Right ventricle myocardium superior (tissue), 1 donor: ENCODE results near the gene SIRT6. TPM values are rescaled to one million over a fixed set of nuclear protein-coding genes. Genes with fewer than 3 reads are reported as not detected.
"Not testable (repeated sequence)": the region's sequence is repeated elsewhere in the genome, so short reads cannot be mapped to it uniquely, and the experiment has no call there.

Source experiments
- ATAC-seq: fragments of 200-7000 bp; cut with Tn5 transposase; one replicate; pipeline ENCODE4 v1.9.1; 2020; ENCODE audit warnings: mild to moderate bottlenecking; ENCODE audit not compliant: poor library complexity
- DNase-seq: peaks from one replicate; pipeline ENCODE4 v3.0.0-alpha.2; 2020
- intact Hi-C: fragments of 100-400 bp; cut with DNase I; formaldehyde crosslinking; loops from one replicate; pipeline ENCODE4 v1.11.2; 2022
- total RNA-seq: library from RNA; stranded (reverse); fragmentation: NEBNext Ultra II Directional; extraction: Animal tissue kit (Norgen Biotek cat#: 25700); gene quantifications from one replicate; pipeline ENCODE4 v1.2.1, GENCODE V29; 2021
- donor health status: DM: no; HTN: yes; CAD: no; lungs with severe emphysema.

Gene SIRT6
- total RNA-seq, 1 donor from 2014 or later, result 9.4 TPM

DNA sequence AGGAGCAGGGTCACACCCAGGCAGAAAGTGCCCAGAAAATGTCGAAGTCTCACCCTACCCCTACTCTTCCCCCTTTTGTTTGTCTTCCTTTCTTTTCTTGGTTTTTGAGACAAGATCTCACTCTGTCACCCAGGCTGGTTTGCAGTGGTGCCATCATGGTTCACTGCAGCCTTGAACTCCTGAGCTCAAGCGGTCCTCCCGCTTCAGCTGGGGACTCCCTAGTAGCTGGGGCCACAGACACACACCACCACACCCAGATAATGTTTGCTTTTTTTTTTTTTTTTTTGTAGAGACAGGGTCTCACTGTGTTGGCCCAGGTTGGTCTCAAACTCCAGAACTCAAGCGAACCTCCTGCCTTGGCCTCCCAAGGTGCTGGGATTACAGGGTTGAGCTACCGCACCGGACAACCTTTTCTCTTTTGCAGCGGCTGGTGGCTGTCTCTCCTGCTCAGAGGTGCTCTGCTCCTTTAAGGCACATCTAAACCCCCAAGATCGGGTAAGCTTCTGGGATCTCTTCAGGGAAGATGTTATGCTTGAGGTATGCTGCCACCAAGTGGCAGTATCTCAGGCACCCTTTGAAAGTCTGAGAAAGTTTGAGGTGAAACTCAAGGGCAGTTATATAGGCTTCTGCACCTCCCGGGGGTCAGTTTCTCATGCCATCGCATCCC is 24.6 kb upstream of the SIRT6 start:
- ATAC-seq (no peak), DNase-seq (no peak)
- intact Hi-C loops, result loop anchor here (5.0 kb wide), 1 partner anchor 220 kb away; the partner anchor contains the start of gene EEF2

DNA sequence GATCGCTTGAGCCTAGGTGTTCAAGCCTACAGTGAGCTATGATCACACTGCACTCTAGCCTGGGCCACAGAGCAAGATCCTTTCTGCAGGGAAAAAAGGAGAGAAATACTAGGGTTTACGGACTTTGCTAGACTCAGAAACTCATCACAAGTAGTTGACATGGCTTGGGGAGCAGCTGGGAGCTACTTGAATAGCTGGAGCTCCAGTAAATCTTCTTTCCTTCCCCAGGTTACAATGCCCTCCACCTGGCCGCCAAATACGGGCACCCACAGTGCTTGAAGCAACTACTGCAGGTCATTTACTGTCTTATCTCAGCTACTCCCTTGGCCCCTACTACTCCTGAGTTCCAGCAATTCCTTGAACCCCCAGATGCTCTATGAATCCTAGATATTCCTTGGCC is 19.4 kb upstream of the SIRT6 start:
- intact Hi-C loops, result no loop called here
- DNase-seq, result no peak
- no peak for ATAC-seq

DNA sequence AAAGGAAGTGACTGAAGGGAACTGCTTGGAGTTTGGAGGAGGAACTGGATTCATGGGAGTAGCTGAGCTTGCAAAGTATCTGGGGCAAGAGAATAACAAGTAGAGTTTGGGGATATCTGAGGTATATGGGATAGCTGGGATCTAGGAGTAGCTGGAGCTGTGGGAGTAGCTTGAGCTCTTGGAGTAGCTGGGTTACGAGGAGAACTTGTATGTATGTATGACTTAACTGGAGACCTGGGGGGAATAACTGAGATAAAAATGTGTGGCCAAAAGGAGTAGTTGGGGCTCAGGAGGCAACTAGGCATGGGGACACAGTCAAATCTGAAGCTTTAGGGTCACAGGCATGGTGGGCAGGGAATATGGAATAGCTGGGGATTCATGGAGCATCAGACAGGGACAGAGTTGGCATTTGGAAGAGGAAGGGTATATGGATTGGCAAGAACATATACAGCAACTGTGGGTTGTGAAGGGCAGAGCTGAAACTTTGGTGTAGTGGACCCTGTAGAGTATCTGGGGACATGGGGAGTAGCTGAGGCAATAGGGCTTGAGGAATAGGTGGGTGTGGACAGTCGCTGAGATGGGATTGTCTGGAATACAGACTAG is 18.7 kb upstream of the SIRT6 start:
- intact Hi-C loops, result no loop called here
- no peak for ATAC-seq

DNA sequence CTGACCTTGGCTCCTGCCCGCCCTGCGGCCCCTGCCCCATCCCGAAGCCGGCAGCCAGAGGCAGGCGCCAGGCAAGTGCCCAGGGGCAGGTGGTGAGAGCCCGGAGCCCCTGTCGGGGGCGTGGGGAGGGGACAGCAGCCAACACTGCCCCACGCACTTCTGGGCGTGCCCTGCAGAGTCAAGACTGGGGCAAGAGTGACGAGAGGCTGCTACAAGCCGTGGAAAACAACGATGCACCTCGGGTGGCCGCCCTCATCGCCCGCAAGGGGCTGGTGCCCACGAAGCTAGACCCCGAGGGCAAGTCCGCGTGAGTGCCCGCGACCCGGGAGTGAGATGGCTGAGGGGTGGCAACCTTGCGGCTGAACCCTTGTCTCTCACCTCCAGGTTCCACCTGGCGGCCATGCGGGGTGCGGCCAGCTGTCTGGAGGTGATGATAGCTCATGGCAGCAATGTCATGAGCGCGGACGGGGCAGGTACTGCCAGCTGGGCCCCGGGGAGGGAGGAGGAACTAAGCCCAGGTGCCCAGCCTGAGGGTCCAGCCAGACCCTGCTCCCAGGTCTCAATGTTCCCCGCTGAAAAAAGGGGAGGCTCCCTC is 17.4 kb upstream of the SIRT6 start:
- intact Hi-C loops, result no loop called here
- DNase-seq (no peak), ATAC-seq (no peak)

More for the DNA sequence above, 18.7 kb upstream of the SIRT6 start:
- no peak for DNase-seq

DNA sequence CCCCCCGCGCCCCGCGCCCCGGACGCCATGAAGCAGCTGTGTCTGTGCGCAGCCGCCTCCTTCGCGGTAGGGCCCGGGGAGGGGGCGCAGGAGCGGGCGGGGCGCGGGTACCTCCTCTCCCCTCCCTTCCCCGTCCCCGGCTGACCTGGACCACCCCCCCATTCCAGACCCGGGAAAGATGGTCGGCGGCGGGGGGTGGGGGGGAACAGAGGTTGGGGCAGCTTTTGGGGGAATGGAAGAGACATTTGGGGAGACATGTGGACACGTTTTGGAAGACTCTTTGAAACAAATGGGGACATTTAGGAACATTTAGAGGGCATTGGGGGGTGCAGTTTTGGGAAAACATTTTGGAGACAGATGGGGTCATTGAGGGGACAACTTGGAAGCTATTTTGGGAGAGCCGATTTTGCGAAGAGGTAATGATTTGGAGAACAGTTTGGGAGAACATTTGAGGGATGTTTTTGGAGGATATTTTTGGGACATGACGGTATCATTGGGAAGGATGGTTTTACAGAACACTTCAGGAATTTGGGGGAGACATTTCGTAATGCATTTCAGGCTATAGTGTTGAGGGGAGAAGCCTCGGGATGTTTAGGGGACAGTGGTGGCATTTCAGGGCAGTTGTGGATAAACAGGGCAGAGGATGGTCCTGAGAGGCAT is 16.2 kb upstream of the SIRT6 start:
- ATAC-seq, result no peak
- DNase-seq, result no peak
- intact Hi-C loops, result no loop called here

DNA sequence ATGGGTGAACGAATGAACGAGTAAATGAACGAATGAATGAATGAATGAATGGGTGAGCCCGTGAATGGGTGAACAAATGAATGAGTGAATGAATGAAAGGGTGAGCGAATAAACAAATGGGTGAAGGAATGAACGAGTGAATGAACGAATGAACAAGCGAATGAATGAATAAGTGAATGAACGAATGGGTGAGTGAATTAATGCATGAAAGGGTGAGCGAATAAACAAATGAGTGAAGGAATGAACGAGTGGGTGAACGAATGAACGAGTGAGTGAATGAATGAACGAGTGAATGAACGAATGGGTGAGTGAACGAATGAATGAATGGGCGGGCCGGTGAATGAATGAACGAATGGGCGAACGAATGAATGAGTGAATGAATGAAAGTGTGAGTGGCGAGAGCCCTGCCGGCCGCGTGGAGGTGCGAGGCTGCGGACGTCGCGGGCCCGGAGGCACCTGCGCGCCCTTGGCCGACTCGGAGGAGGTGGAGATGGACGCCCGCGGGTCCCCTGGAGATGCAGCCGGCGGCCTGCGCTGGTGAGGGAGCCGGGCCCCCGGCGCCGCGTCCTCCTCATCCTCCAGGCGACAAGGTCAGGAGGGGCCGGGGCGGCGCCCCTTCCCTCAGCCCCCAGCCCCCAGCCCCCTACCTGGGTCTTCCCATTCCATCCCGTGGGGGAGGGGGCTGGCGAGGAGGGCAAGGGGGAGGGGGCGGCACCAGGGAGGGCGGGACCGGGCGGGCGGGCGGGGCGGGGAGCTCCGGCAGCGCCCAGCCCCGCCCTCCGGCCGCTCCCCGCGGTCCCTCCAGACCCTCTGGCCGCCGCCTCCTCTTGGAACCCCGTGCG is 15.5 kb upstream of the SIRT6 start:
- DNase-seq (no peak), ATAC-seq (no peak)
- intact Hi-C loops, result no loop called here

DNA sequence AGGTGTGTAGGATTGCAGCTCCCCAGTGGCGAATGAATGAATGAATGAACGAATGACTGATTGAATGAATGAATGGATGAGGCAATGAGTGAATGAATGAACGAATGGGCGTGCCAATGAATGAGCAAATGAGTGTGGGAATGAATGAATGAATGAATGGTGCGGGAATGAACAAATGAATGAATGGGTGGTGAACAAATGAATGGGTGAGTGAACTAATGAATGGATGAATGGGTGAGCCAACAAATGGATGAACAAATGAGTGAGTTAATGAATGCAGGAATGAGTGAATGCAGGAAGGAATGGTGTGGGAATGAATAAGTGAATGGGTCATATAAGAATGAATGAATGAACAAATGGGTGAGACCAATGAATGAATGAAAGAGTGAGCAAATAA is 14.9 kb upstream of the SIRT6 start:
- no peak for ATAC-seq
- intact Hi-C loops, result no loop called here
- no peak for DNase-seq

DNA sequence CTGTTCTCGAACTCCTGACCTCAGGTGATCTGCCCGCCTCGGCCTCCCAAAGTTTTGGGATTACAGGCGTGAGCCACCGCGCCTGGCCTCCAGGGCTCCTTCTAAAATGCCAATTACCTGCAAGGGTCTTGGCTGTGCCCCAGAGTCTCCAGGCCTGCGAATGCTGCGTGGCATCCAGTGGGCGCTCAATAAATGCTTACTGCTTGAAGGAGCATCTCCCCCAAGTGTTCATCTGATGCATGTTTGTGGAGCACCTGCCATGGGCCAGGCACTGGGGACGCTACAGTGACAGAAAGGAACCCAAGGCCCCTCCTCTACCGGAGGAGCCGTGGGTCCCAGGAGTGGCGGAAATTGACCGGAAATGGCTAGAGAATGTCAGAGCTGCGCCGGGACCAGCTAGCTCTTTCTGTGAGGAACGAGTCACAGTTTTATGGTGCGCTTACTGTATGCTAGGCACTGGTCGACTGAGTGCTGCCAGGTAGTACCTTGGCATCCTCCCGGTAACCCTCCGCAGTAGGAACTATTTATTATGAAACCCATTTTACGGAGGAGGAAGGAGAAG is 14.3 kb upstream of the SIRT6 start:
- DNase-seq, result no peak
- no peak for ATAC-seq
- intact Hi-C loops, result no loop called here

DNA sequence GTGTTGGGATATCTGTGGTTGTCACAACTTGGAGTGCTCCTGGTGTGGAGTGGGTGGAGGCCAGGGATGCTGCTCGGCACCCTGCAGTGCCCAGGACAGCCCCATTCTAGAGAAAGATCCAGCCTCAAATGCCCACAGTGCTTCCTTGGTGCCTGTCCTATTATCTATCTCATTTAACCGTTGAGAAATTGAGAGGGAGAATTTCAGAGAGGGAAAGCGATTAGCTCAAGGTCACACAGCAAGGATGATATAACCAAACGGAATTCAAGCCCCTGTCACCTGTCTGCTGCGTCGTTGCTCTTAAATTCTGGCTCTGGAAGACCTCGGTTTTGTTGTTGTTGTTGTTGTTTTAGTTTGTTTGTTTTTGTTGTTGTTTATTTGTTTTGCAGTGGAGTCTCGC is 13.6 kb upstream of the SIRT6 start:
- intact Hi-C loops, result no loop called here
- DNase-seq (no peak), ATAC-seq (no peak)

DNA sequence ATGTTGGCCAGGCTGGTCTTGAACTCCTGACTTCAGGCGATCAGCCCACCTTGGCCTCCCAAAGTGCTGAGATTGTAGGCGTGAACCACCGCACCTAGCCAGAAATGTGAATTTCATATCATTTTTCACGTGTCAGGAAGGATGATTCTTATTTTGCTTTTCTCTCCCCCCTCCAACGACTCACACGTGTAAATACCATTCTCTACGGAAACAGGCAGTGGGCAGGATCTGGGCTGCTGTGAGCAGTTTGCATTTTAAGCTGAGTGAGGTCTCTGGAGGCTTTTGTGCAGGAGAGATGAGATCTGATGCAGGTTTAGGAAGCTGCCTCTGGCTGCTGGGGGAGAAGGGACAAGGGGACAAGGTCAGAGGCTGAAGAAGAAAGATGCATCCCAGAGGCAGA is 12.0 kb upstream of the SIRT6 start:
- DNase-seq (no peak), ATAC-seq (no peak)
- intact Hi-C loops, result no loop called here

DNA sequence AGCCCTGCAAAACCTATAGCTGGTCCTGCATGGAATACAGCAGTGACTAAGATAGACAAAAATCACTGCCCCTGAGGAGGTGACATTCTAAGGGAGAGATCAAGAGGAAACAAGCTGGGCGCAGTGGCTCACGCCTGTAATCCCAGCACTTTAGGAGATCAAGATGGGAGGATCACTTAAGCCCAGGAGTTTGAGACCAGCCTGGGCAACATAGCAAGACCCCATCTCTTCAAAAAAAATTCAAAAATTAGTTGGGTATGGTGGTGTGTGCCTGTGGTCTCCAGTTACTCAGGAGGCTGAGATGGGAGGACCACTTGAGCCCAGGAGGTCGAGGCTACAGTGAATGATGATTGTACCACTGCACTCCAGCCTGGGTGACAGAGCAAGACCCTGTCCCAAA is 10.2 kb upstream of the SIRT6 start:
- ATAC-seq, intact Hi-C loops, DNase-seq: not testable (repeated sequence)

DNA sequence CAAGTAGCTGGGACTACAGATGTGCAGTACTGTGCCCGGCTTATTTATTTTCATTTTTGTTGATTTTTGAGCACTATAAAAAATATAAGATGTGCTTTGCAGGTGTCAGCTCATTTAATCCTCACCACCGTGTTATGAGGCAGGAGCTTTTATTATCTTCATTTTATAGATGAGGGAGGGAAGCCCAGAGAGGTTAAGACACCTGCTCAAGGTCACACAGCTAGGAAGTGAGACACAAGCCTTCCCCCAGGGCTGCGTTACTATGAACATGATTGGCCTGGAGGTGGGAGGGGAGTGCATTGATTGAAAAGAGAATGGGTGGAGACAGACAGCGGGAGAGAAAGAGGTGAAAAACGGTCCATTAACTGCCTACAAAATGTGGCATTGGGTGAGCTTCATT is 7.3 kb upstream of the SIRT6 start:
- intact Hi-C loops, result loop anchor here (10.0 kb wide), 1 partner anchor 185 kb away; the partner anchor contains the start of gene PIAS4
- no peak for ATAC-seq

DNA sequence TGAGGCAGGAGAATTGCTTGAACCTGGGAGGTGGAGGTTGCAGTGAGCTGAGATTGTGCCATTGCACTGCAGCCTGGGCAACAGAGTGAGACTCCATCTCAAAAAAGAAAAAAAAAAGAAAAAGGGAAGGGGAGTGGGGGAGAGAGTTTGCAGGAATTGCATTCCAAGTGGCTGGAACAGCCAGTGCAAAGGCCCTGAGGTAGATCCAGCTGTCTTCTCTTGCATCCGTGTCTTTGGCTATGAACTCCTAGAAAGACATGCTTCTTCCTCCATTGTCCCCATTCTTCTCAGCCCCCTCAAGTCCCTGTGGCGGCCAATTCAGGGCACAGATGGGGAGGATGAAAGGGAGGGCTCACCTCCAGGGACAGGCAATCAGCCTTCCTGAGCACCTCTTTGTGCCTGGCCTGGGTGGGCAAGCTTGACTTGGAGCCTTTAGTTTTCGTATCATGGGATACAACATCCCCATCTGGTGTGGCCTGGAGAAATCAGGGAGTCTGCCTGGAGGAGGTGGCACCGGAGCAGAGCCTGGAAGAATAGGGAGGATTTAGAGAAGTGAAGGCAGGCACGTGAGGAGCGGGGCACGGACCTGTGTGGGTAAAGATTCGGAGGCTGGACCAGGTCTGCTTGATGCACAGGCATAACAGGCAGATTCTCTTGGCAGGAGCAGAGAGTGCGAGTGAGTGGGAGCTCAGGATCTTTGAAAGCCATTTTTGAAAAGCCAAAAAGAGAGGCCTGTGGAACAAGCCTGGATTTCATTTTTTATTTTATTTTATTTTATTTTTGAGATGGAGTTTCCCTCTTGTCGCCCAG is 5.2 kb upstream of the SIRT6 start:
- DNase-seq (no peak), ATAC-seq (no peak)
- intact Hi-C loops, result loop anchor here (10.0 kb wide), 1 partner anchor 183 kb away; the partner anchor contains the start of gene PIAS4

More for the DNA sequence above, 7.3 kb upstream of the SIRT6 start:
- DNase-seq, result no peak

DNA sequence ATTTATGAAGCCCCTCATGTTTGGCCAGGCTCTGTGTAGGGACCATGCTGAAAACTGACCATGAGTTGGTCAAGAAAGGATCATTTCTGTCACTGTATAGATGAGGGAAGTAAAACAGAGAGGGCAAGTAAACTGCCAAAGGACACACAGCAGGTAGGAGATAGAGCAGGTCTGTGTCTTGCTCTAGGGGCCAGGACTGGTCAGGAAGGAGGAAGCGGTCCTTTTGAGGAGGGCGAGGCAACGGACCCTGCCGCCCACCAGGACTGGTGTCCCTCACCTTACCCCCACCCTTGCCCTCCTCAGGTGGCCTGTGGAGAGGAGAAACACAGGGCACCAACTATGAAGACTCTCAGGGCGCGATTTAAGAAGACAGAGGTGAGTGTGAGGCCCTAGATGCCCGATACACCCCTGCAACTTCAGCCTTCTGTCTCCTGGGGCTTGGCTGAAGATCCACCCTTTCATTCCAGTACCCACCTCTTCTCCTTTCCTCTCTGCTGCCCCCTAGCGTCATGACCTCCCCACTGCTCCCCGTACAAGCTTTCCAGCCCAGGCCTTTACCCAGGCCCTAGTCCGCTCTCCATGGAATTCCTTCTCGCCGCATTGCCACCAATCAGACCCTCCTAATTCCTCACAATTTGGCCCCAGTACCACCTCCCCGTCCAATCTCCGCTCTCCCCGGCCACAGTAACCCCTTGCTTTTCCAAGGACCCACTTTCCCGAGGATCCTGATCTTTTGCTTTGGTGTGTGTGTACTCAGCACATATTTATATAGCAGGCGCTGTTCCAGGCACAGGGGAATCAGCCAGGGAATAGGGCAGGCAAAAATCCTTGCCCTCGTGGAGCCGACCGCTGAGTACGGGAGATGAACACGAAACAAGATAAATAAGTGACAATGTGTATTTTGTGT is 4.0 kb upstream of the SIRT6 start:
- peak; percentile 76 for DNase-seq
- ATAC-seq, result peak; percentile 64
- intact Hi-C loops, result loop anchor here (10.0 kb wide), 1 partner anchor 182 kb away; the partner anchor contains the start of gene PIAS4

DNA sequence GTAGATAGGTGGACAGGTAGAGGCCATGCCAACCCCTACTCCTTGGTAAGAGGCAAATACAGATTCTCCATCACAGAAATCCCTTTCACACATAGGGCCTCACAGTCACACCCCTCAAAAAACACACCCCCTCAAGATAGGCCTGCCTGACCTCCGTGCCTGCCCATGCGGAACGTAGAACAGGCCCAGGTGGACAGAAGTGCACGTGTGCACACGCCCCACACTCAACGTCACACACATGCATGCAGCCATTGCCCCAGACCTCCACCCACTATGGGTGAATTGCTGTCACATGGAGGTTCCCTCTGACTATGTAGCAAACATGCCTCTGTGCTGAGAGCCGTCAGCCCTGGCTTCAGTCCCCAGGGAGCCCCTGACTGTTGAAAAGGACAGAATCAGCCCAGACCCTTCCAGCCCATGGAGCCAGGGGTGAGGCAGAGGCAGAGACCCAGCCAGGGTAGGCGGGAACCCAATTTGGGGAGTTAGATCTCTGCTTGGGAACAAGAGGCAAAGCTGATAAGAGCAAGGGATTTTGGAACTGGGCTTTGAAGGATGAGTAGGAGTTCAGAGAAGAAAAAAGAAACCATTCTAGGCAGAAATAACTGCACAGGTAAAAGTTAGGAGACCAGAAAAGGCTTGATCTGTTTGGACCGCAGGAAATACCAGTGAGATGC is 3.2 kb upstream of the SIRT6 start:
- intact Hi-C loops, result loop anchor here (10.0 kb wide), 1 partner anchor 181 kb away; the partner anchor contains the start of gene PIAS4
- ATAC-seq, result no peak
- DNase-seq, result no peak
